GM13976 (cell line): Measurements from ENCODE around the gene SCAF8.

Source experiments
- DNase-seq: peaks from one replicate; pipeline ENCODE4 v3.0.0; 2012; ENCODE audit warnings: low spot score
- in situ Hi-C: fragments of 300-500 bp; cut with MboI; formaldehyde crosslinking; loops from one replicate; pipeline ENCODE4 v1.12.0; 2022; ENCODE audit warnings: low sequenced_read_pairs, mixed read lengths, inconsistent platforms; ENCODE audit not compliant: unreplicated experiment
- TF ChIP-seq, protein P1 (sequence below): IDR thresholded peaks from 2 replicates; pipeline ENCODE4 v1.5.1; 2012; ENCODE audit warnings: borderline replicate concordance, mild to moderate bottlenecking; ENCODE audit not compliant: insufficient read depth; ENCODE audit errors: extremely low read depth, missing control alignments, control extremely low read depth

Gene SCAF8

DNA sequence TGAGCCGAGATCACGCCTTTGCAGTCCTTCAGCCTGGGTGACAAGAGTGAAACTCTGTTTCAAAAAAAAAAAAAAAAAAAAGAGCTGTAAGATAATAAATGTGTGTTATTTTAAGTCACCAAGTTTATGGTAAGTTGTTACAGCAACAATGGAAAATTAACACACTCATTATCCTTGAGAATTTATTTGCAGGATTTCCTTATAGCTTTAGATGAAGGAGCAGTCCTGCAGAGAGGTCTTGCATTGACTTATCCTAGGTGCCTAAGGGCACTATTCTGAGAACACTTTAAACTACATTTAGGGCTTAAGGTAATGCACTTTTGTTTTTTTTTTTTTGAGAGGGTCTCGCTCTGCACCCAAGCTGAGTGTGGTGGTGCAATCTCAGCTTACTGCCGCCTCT is 13.8 kb upstream of the SCAF8 start:
- no peak for DNase-seq
- in situ Hi-C loops, result no loop called here
- TF ChIP-seq, protein P1, sequence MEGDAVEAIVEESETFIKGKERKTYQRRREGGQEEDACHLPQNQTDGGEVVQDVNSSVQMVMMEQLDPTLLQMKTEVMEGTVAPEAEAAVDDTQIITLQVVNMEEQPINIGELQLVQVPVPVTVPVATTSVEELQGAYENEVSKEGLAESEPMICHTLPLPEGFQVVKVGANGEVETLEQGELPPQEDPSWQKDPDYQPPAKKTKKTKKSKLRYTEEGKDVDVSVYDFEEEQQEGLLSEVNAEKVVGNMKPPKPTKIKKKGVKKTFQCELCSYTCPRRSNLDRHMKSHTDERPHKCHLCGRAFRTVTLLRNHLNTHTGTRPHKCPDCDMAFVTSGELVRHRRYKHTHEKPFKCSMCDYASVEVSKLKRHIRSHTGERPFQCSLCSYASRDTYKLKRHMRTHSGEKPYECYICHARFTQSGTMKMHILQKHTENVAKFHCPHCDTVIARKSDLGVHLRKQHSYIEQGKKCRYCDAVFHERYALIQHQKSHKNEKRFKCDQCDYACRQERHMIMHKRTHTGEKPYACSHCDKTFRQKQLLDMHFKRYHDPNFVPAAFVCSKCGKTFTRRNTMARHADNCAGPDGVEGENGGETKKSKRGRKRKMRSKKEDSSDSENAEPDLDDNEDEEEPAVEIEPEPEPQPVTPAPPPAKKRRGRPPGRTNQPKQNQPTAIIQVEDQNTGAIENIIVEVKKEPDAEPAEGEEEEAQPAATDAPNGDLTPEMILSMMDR, result no peak

DNA sequence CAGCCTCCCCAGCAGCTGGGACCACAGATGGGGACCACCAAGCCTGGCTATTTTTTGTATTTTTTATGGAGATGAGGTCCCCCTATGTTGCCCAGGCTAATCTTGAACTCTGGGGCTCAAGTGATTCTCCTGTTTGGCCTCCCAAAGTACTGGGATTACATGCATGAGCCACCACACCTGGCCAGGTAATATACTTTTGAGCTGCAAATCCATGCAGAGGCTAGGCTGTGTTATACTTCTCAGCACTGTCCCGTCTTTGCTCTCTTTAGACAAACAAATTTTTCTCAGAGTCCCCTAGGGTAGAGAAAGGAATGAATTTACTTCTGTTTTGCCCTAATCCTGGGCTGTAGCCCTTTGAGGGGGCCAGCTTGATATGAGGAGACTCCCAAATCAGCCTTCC is 13.4 kb upstream of the SCAF8 start:
- TF ChIP-seq, protein P1, result no peak
- in situ Hi-C loops, result no loop called here
- DNase-seq, result no peak

DNA sequence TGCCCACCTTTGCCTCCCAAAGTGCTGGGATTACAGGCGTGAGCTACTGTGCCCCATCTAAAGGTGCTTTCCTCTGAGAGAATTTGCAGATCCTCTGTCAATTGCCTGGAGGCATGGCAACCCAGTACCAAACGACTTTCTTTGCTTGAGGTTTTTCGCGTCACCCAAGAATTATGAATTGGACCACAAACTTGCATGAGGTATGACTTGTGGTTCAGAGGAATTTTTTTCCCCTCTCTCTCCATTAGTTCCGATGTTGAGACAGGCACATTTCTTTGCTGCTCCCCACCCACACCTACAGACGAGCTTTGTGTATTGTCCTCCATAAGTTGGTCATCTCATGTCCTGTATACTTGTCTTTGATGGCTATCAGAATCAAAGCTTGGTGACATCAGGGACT is 11.8 kb upstream of the SCAF8 start:
- no peak for DNase-seq
- TF ChIP-seq, protein P1, result no peak
- in situ Hi-C loops, result no loop called here

DNA sequence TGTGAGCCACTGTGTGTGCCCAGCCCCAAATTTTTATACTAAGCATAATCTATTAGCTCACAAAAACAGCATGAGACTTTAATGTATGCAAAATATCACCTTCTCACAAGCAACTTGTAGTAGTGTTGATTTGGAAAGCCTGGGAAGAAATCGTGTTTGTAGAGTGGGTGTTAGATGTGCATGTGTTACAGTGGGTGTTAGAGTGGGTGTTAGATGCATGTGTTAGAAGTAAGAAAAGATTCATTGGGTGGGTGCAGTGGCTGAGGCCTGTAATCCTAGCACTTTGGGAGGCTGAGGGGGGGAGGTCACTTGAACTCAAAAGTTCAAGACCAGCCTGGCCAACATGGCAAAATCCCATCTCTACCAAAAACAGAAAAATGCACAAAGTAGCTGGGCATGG is 6.3 kb upstream of the SCAF8 start:
- DNase-seq, result no peak
- TF ChIP-seq, protein P1, result no peak
- in situ Hi-C loops, result no loop called here

DNA sequence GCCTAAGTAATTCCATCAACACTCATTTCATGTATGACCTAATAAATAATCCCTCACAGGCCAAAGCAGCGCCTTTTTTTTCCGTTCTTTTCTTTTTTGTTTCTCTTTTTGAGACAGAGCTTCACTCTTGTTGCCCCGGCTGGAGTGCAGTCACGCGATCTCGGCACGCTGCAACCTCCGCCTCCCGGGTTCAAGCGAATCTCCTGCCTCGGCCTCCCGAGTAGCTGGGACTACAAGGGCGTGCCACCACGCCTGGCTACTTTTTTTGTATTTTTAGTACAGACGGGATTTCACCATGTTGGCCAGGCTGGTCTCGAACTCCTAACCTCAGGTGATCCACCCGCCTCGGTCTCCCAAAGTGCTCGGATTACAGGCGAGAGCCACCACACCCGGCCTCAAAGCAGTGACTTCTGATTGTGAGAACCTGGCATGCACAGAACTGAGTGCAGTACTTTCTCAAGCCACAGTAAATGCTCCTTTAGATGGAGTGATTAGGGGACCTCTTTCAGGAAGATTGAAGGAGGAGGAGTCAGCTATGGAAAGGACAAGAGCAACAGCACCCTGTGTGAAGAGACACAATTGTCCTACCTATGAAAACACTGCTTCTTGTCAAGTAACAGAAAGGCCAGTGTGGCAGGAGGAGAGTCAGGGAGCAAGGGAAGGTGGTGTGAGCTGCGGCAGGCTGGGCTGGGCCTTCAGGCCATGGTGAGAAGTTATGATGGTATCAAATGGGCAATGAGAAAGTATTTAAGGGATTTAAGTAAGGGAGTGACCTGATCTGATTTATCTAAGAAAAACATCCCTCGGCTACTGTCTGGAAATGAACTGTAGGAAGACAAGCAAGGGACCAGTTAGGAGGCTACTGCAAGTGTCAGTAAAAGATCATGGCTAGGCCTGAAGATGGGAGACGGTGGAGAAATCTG is 1.7 kb upstream of the SCAF8 start:
- DNase-seq, result no peak
- in situ Hi-C loops, result no loop called here
- TF ChIP-seq, protein P1, result no peak

DNA sequence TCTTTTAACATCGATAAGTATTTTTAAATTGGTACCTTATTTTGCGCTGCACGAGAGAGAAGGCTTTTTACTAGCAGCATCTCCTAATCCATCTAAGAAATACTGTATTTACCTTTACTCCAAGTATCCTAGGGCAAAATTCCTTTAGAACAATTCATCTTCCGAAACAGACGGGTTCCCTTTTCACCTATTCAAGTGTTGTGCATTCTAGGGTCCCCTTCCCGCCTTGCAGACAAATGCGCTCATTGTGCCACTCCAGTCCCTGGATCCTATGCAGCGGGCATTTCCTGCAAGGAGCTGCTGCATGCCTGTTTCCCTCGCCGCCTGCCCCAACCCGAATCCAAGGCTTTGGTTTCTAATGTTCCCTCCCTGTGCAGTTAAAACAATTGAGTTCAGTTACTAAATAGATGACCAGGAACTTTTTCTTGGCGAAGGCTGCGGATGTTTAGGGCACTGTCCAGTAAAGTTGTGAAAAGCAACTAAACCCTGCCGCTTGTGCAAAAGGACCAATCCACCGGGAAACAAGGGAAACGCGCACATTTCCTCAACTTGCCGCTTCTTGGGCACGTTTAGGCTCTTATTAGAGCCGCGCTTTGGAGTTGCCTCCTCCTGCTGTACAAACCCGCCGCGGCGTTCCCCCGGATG is 556 bp upstream of the SCAF8 start:
- in situ Hi-C loops, result no loop called here
- peak; percentile 20 for DNase-seq
- TF ChIP-seq, protein P1, result no peak
